Vagina (tissue), 2 donors: Measurements from ENCODE around the gene PTCH2.

Source experiments
- POLR2A ChIP-seq, 2 donors: fragments of 450-650 bp; IDR thresholded peaks; one replicate each; pipeline ENCODE4 v1.6.1; 2017; ENCODE audit warnings: antibody characterized with exemption in 2 of 2, mild to moderate bottlenecking in 2 of 2, moderate library complexity in 2 of 2
- POLR2AphosphoS5 ChIP-seq, 2 donors: sonication (generic); formaldehyde crosslinking; IDR thresholded peaks; one replicate each; pipeline ENCODE4 v1.9.0; 2017; ENCODE audit warnings: antibody characterized with exemption in 2 of 2, mild to moderate bottlenecking in 2 of 2, low read depth in 1 of 2; ENCODE audit not compliant: insufficient read depth in 1 of 2

DNA sequence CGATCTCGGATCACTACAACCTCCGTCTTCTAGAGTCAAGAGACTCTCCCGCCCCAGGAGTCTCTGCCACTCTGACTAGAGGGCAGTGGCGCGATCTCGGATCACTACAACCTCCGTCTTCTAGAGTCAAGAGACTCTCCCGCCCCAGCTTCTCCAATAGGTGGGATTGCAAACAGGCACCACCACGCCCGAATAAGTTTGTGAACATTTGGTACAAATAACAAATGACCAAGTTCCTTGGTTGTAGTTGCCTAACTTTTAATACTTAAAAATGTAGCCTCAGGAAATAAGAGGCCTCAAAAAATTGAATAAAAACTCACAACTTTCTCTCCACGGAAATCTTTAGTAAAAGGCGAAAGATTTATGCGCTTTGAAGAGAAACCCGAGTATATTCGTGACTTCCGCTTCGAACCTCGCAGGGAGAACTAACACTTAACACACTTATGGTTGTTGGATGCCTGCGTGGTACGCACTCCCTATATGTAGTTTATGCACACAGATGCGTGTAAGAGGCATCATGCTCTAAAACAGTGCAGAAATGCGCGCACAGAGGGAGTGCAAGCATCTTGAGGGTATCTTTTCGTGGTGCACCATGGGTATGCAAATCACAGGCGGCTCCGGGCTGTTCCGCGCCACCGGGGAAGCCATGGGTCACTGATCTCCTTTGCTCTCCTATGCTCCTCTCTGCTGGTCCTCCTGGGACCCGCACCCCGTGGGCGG is 23.3 kb downstream of the PTCH2 start:
- TF ChIP-seq POLR2AphosphoS5 (IDR thresholded peaks at IDR 0.05; ENCODE audit: insufficient read depth in 1 of 2, low read depth in 1 of 2) (peak; percentile 88 to 91), POLR2A (IDR thresholded peaks at IDR 0.05) (peak in 1 of 2 donors; percentile 64)
